ENCODE data around the gene BPIFA1.

BPIFA1 gene

GRCh38 chr20:33277471-33278441 lies 42.0 kb downstream of the BPIFA1 start:
- no peak for TF ChIP-seq POLR2A (IDR thresholded peaks at IDR 0.05; ENCODE audit: low read depth, low read length)
- FAIRE-seq (no peak), DNase-seq (ENCODE audit: insufficient read length, low spot score) (no peak)

GRCh38 chr20:33278700-33279099 lies 42.9 kb downstream of the BPIFA1 start:
- TF ChIP-seq POLR2A (IDR thresholded peaks at IDR 0.05; ENCODE audit: low read depth, low read length), result no peak
- FAIRE-seq, result no peak
- DNase-seq (ENCODE audit: insufficient read length, low spot score), result no peak

- DNase-seq (ENCODE audit: insufficient read length, low spot score) (no peak), FAIRE-seq (no peak)
- no peak for TF ChIP-seq POLR2A (IDR thresholded peaks at IDR 0.05; ENCODE audit: low read depth, low read length)
These were observed 43.6 kb downstream of the BPIFA1 start for GRCh38 chr20:33279261-33279910.

- DNase-seq (ENCODE audit: insufficient read length, low spot score) (no peak), FAIRE-seq (no peak)
- no peak for TF ChIP-seq POLR2A (IDR thresholded peaks at IDR 0.05; ENCODE audit: low read depth, low read length)
These were observed 44.3 kb downstream of the BPIFA1 start for GRCh38 chr20:33280000-33280680.

- FAIRE-seq (no peak), DNase-seq (ENCODE audit: insufficient read length, low spot score) (no peak)
- TF ChIP-seq POLR2A (IDR thresholded peaks at IDR 0.05; ENCODE audit: low read depth, low read length), result no peak
These were observed 45.0 kb downstream of the BPIFA1 start for GRCh38 chr20:33280775-33281174.

- DNase-seq (ENCODE audit: insufficient read length, low spot score) (no peak), FAIRE-seq (no peak)
- no peak for TF ChIP-seq POLR2A (IDR thresholded peaks at IDR 0.05; ENCODE audit: low read depth, low read length)
These were observed 45.9 kb downstream of the BPIFA1 start for GRCh38 chr20:33281550-33282146.

- FAIRE-seq, result no peak
- no peak for TF ChIP-seq POLR2A (IDR thresholded peaks at IDR 0.05; ENCODE audit: low read depth, low read length)
- no peak for DNase-seq (ENCODE audit: insufficient read length, low spot score)
These were observed 46.6 kb downstream of the BPIFA1 start for GRCh38 chr20:33282196-33282934.

GRCh38 chr20:33282991-33283555 lies 47.3 kb downstream of the BPIFA1 start, which contains the start of gene BPIFB1:
BPIFB1 (plus strand) TSS chr20:33283214; CDS start chr20:33286074, 2,860 bp downstream.
- no peak for FAIRE-seq
- no peak for DNase-seq (ENCODE audit: insufficient read length, low spot score)
- TF ChIP-seq POLR2A (IDR thresholded peaks at IDR 0.05; ENCODE audit: low read depth, low read length), result no peak

- FAIRE-seq, result no peak
- no peak for DNase-seq (ENCODE audit: insufficient read length, low spot score)
- TF ChIP-seq POLR2A (IDR thresholded peaks at IDR 0.05; ENCODE audit: low read depth, low read length), result no peak
These were observed 48.5 kb downstream of the BPIFA1 start for GRCh38 chr20:33284284-33284683.

GRCh38 chr20:33284937-33285336 lies 49.1 kb downstream of the BPIFA1 start:
- FAIRE-seq, result no peak
- no peak for DNase-seq (ENCODE audit: insufficient read length, low spot score)
- TF ChIP-seq POLR2A (IDR thresholded peaks at IDR 0.05; ENCODE audit: low read depth, low read length), result no peak

GRCh38 chr20:33285861-33286495 lies 50.2 kb downstream of the BPIFA1 start:
- no peak for FAIRE-seq
- no peak for TF ChIP-seq POLR2A (IDR thresholded peaks at IDR 0.05; ENCODE audit: low read depth, low read length)
- DNase-seq (ENCODE audit: insufficient read length, low spot score), result no peak

- no peak for TF ChIP-seq POLR2A (IDR thresholded peaks at IDR 0.05; ENCODE audit: low read depth, low read length)
- FAIRE-seq, result no peak
- DNase-seq (ENCODE audit: insufficient read length, low spot score), result no peak
These were observed 52.1 kb downstream of the BPIFA1 start for GRCh38 chr20:33287884-33288283.
